Measurements from ENCODE around the gene NXNL1. TPM values are rescaled to one million over a fixed set of nuclear protein-coding genes. Genes with fewer than 3 reads are reported as not detected.

NXNL1 gene
- total and polyA plus RNA-seq, 4 donors: not detected

DNA sequence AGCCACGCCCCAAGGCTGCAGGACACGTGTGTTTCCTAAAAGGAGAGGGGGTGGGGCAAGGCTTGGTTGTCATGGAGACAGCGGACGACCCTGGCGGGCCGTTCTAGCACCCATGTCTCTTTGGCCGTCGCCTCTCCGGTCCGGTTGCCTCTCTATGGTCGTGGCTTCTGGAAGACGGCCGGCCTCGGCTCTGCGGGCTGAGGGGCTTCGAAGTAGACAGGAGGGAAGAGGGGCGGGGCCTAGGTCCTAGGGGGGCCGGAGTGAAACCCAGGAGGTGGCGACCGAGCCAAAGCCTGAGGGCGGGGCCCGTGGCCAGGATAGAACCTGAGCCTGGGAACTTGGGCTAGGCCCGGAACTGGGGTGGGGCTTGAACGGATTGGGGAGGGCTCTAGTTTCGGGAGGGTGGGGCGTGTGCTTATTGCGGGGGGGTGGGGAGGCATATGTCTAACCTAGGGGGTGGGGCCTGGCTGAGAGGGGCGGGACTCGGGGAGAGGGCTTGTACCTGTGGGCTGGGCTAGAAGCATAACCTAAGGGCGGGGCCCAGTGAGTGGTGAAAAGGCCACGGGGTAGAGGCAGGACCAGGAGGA is 8.8 kb upstream of the NXNL1 start:
- no peaks in the 10 kb centered on the region for H3K27me3 ChIP-seq (ENCODE audit: control insufficient read depth in 4 of 4, insufficient read depth in 4 of 4, low read length in 3 of 4)
- H3K27ac ChIP-seq (ENCODE audit: low read depth in 1 of 2, low read length in 2 of 2): peak overlapping the region; percentile 80 to 95
- DNase-seq (ENCODE audit: low spot score): peak; percentile 89
- WGBS: 1% methylated on average over 31 of the region's 31 CpGs
- H3K9me3 ChIP-seq (ENCODE audit: control insufficient read depth in 4 of 4, low read length in 3 of 4): no peaks in the 10 kb centered on the region
- no peak overlapping the region for H3K9ac ChIP-seq (ENCODE audit: low read depth in 1 of 2, low read length in 2 of 2)
- H3K4me3 ChIP-seq (ENCODE audit: low read depth in 1 of 3, low read length in 3 of 3): peak overlapping the region; percentile 73 to 93 (median 83)
- H3K36me3 ChIP-seq (ENCODE audit: control insufficient read depth in 4 of 4, insufficient read depth in 3 of 4, low read depth in 1 of 4, low read length in 3 of 4): no peaks in the 10 kb centered on the region
- TF ChIP-seq, protein P1, sequence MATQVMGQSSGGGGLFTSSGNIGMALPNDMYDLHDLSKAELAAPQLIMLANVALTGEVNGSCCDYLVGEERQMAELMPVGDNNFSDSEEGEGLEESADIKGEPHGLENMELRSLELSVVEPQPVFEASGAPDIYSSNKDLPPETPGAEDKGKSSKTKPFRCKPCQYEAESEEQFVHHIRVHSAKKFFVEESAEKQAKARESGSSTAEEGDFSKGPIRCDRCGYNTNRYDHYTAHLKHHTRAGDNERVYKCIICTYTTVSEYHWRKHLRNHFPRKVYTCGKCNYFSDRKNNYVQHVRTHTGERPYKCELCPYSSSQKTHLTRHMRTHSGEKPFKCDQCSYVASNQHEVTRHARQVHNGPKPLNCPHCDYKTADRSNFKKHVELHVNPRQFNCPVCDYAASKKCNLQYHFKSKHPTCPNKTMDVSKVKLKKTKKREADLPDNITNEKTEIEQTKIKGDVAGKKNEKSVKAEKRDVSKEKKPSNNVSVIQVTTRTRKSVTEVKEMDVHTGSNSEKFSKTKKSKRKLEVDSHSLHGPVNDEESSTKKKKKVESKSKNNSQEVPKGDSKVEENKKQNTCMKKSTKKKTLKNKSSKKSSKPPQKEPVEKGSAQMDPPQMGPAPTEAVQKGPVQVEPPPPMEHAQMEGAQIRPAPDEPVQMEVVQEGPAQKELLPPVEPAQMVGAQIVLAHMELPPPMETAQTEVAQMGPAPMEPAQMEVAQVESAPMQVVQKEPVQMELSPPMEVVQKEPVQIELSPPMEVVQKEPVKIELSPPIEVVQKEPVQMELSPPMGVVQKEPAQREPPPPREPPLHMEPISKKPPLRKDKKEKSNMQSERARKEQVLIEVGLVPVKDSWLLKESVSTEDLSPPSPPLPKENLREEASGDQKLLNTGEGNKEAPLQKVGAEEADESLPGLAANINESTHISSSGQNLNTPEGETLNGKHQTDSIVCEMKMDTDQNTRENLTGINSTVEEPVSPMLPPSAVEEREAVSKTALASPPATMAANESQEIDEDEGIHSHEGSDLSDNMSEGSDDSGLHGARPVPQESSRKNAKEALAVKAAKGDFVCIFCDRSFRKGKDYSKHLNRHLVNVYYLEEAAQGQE (IDR thresholded peaks at IDR 0.05): no peak
- TF ChIP-seq, protein P2, sequence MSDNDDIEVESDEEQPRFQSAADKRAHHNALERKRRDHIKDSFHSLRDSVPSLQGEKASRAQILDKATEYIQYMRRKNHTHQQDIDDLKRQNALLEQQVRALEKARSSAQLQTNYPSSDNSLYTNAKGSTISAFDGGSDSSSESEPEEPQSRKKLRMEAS (IDR thresholded peaks at IDR 0.05): peak; percentile 2
- TF ChIP-seq TAF1 (conservative IDR thresholded peaks at IDR 0.05): no peak
- peaks cover 5 to 14% (median 11%) of the 10 kb centered on the region in 4 donors for H3K4me1 ChIP-seq (ENCODE audit: control insufficient read depth in 4 of 4, insufficient read depth in 4 of 4, low read length in 3 of 4)

DNA sequence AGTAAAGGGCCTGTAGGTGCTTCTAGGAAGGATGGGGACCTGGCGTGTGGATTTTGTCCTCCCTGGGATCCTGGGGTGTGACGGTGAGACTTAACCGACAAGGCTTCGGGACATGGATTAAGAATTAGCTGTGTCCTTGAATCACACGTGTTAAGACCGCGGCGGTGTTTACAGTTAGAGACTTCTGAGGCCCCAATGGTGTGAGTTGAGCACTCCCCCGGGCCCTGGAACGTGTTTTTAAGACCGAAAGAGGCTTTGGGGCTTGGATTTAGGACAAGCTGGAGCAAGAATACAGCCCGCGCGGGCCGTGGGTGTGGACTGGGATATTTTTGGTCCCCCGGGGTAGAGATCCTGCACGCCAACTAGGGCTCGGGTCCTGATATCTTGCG is 8.4 kb upstream of the NXNL1 start:
- H3K27ac ChIP-seq (ENCODE audit: low read depth in 1 of 2, low read length in 2 of 2): peak overlapping the region; percentile 80 to 95
- H3K9me3 ChIP-seq (ENCODE audit: control insufficient read depth in 4 of 4, low read length in 3 of 4): no peaks in the 10 kb centered on the region
- no peak overlapping the region for H3K9ac ChIP-seq (ENCODE audit: low read depth in 1 of 2, low read length in 2 of 2)
- TF ChIP-seq, protein P2 (IDR thresholded peaks at IDR 0.05): peak; percentile 36
- no peak for TF ChIP-seq HNF4G (IDR thresholded peaks at IDR 0.05)
- peaks cover 5 to 14% (median 11%) of the 10 kb centered on the region in 4 donors for H3K4me1 ChIP-seq (ENCODE audit: control insufficient read depth in 4 of 4, insufficient read depth in 4 of 4, low read length in 3 of 4)
- DNase-seq (ENCODE audit: low spot score): no peak
- H3K27me3 ChIP-seq (ENCODE audit: control insufficient read depth in 4 of 4, insufficient read depth in 4 of 4, low read length in 3 of 4): no peaks in the 10 kb centered on the region
- H3K4me3 ChIP-seq (ENCODE audit: low read depth in 1 of 3, low read length in 3 of 3): peak overlapping the region; percentile 61 to 93 (median 67)
- 15% methylated on average over 19 of the region's 19 CpGs for WGBS
- no peaks in the 10 kb centered on the region for H3K36me3 ChIP-seq (ENCODE audit: control insufficient read depth in 4 of 4, insufficient read depth in 3 of 4, low read depth in 1 of 4, low read length in 3 of 4)

DNA sequence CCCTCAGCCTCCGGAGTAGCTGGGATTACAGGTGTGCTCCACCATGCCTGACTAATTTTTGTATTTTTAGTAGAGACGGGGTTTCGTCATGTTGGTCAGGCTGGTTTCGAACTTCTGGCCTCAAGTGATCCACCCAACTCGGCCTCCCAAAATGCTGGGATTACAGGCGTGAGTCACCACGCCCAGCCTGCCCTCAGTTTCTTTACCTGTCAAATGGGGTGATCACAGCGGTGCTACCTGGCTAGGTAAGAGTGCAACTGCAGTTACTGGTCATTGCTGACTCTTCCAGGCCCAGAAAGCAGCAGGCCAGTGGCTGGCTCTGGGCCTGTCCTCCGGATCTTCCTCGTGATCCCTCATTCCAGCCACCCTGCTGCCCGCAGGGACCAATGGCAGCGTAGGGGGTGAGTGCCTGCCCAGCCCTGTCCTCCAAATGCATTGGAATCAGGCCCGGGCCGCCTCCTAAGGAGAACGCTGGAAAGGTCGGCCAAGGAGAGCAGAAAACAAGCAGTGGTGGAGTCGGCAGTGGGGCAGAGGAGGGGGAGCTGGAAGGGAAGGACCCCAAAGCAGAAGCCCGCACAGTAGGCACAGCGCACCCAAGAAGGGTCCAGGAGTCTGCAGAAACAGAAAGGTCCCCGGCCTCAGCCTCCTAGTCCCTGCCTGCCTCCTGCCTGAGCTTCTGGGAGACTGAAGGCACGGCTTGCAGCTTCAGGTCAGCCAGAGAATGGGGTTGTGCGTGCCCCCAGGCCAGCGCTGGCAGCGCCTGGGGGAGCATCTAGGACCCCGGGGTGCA is 7.8 kb upstream of the NXNL1 start:
- Histone ChIP-seq H3K9me3 (ENCODE audit: control insufficient read depth in 4 of 4, low read length in 3 of 4) (no peaks in the 10 kb centered on the region), H3K27ac (ENCODE audit: low read depth in 1 of 2, low read length in 2 of 2) (peak overlapping the region in 1 of 2 donors; percentile 95), H3K36me3 (ENCODE audit: control insufficient read depth in 4 of 4, insufficient read depth in 3 of 4, low read depth in 1 of 4, low read length in 3 of 4) (no peaks in the 10 kb centered on the region), H3K4me3 (ENCODE audit: low read depth in 1 of 3, low read length in 3 of 3) (no peak overlapping the region), H3K4me1 (ENCODE audit: control insufficient read depth in 4 of 4, insufficient read depth in 4 of 4, low read length in 3 of 4) (peaks cover 5 to 14% (median 11%) of the 10 kb centered on the region in 4 donors), H3K9ac (ENCODE audit: low read depth in 1 of 2, low read length in 2 of 2) (no peak overlapping the region), H3K27me3 (ENCODE audit: control insufficient read depth in 4 of 4, insufficient read depth in 4 of 4, low read length in 3 of 4) (no peaks in the 10 kb centered on the region)
- WGBS: 77% methylated on average over 25 of the region's 25 CpGs
- DNase-seq (ENCODE audit: low spot score): no peak
- TF ChIP-seq FOXA2 (IDR thresholded peaks at IDR 0.05) (no peak), RAD21 (IDR thresholded peaks at IDR 0.05) (no peak), TAF1 (conservative IDR thresholded peaks at IDR 0.05) (no peak), HNF4G (IDR thresholded peaks at IDR 0.05) (no peak), FOXA1 (IDR thresholded peaks at IDR 0.05) (no peak), RXRA (IDR thresholded peaks at IDR 0.05) (no peak), HNF4A (conservative IDR thresholded peaks at IDR 0.05) (no peak)
- TF ChIP-seq, protein P3, sequence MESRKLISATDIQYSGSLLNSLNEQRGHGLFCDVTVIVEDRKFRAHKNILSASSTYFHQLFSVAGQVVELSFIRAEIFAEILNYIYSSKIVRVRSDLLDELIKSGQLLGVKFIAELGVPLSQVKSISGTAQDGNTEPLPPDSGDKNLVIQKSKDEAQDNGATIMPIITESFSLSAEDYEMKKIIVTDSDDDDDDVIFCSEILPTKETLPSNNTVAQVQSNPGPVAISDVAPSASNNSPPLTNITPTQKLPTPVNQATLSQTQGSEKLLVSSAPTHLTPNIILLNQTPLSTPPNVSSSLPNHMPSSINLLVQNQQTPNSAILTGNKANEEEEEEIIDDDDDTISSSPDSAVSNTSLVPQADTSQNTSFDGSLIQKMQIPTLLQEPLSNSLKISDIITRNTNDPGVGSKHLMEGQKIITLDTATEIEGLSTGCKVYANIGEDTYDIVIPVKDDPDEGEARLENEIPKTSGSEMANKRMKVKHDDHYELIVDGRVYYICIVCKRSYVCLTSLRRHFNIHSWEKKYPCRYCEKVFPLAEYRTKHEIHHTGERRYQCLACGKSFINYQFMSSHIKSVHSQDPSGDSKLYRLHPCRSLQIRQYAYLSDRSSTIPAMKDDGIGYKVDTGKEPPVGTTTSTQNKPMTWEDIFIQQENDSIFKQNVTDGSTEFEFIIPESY (IDR thresholded peaks at IDR 0.05): no peak
- TF ChIP-seq, protein P1 (IDR thresholded peaks at IDR 0.05): no peak
- TF ChIP-seq, protein P4, sequence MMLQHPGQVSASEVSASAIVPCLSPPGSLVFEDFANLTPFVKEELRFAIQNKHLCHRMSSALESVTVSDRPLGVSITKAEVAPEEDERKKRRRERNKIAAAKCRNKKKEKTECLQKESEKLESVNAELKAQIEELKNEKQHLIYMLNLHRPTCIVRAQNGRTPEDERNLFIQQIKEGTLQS (IDR thresholded peaks at IDR 0.05): no peak
- TF ChIP-seq, protein P5, sequence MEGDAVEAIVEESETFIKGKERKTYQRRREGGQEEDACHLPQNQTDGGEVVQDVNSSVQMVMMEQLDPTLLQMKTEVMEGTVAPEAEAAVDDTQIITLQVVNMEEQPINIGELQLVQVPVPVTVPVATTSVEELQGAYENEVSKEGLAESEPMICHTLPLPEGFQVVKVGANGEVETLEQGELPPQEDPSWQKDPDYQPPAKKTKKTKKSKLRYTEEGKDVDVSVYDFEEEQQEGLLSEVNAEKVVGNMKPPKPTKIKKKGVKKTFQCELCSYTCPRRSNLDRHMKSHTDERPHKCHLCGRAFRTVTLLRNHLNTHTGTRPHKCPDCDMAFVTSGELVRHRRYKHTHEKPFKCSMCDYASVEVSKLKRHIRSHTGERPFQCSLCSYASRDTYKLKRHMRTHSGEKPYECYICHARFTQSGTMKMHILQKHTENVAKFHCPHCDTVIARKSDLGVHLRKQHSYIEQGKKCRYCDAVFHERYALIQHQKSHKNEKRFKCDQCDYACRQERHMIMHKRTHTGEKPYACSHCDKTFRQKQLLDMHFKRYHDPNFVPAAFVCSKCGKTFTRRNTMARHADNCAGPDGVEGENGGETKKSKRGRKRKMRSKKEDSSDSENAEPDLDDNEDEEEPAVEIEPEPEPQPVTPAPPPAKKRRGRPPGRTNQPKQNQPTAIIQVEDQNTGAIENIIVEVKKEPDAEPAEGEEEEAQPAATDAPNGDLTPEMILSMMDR (IDR thresholded peaks at IDR 0.05; ENCODE audit: low read depth, low read length, missing input control): no peak
